OCI-LY3 (cell line): ENCODE data around the gene BRAF.

Source experiments
- EZH2phosphoT487 ChIP-seq: fragments of 200-600 bp; shearing (Covaris generic); IDR thresholded peaks from 2 replicates; pipeline ENCODE4 v1.6.1; 2018; ENCODE audit warnings: antibody characterized with exemption, mixed run types, low read depth
- TF ChIP-seq, protein P1 (sequence below): fragments of 200-600, 300-600 bp; sonication (generic); IDR thresholded peaks from 2 replicates; pipeline ENCODE4 v1.5.1; 2014; ENCODE audit warnings: antibody characterized with exemption, low read length, low read depth

DNA sequence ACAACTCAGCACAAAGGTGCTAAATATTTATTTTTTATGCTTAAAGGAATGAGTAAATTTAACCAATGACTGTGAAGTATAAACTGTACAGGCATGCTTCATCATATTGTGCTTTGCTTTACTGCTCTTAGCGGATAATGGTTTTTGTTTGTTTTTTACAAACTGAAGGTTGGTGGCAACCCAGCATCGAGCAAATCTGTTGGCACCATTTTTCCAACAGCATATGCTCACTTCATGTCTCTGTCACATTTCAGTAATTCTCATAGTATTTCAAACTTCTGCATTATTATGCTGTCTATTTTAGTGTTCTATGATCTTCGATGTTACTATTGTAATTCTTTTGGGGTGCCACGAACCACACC lies 22.8 kb downstream of the BRAF start:
- TF ChIP-seq, protein P1, sequence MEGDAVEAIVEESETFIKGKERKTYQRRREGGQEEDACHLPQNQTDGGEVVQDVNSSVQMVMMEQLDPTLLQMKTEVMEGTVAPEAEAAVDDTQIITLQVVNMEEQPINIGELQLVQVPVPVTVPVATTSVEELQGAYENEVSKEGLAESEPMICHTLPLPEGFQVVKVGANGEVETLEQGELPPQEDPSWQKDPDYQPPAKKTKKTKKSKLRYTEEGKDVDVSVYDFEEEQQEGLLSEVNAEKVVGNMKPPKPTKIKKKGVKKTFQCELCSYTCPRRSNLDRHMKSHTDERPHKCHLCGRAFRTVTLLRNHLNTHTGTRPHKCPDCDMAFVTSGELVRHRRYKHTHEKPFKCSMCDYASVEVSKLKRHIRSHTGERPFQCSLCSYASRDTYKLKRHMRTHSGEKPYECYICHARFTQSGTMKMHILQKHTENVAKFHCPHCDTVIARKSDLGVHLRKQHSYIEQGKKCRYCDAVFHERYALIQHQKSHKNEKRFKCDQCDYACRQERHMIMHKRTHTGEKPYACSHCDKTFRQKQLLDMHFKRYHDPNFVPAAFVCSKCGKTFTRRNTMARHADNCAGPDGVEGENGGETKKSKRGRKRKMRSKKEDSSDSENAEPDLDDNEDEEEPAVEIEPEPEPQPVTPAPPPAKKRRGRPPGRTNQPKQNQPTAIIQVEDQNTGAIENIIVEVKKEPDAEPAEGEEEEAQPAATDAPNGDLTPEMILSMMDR = no peak
- TF ChIP-seq EZH2phosphoT487 = no peak
